ENCODE measurements around the gene GLO1.

Gene GLO1

GRCh38 chr6:38702558-38703397, at the start of gene GLO1:
Gene GLO1, minus strand, starts transcription at chr6:38703145. Its CDS starts 91 bp downstream, at chr6:38703054.
- DNase-seq: peak; percentile 97

DNA sequence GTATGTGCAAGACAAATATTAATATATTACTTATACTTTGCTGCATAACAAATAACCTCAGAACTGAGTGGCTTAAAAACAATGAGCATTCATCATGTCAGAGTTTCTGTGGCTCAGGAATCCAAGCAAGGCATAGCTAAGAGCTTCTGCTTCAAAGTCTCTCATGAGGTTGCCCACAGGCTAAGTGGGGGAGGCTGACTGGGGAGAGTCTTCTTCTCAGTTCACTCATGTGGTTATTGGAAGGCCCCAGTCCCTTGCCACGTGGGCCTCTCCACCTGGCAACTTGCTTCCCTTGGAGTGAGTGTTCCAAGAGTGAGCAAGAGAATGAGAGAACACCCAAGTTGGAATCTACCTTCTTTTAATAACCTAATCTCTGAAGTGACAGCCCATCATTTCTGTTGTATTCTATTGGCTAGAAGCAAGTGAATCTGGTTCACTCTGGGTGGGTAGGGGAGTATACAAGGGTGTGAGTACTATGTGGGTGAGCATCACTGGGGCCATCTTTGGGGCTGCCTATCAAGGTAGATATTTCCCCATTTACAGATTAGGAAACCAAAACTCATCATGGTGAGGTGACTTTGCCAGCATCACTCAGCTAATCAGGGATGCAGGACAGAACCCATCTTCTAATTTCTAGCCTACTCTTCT, 48.1 kb upstream of the GLO1 start:
- DNase-seq: no peak

- DNase-seq: no peak
Observed at GRCh38 chr6:38749473-38749872, 46.5 kb upstream of the GLO1 start.

DNA sequence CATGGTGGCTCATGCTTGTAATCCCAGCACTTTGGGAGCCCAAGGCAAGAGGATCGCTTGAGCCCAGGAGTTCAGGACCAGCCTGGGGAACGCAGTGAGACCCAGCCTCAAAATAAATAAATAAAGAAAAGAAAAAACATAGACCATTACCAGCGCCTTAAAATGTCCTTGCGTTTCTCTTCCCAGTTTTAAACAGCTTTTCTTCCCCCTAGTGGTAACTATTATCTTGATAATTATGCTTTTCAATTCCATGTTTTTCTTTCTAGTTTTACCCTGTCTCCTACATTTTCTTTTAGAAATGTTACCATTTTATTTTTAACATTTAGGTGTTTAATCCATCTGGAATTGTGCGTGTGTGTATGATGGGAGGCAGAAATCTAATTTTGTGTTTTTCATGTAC, 36.6 kb upstream of the GLO1 start:
- DNase-seq: no peak

- no peak for DNase-seq
Observed at GRCh38 chr6:38738261-38738660, 35.3 kb upstream of the GLO1 start.

DNA sequence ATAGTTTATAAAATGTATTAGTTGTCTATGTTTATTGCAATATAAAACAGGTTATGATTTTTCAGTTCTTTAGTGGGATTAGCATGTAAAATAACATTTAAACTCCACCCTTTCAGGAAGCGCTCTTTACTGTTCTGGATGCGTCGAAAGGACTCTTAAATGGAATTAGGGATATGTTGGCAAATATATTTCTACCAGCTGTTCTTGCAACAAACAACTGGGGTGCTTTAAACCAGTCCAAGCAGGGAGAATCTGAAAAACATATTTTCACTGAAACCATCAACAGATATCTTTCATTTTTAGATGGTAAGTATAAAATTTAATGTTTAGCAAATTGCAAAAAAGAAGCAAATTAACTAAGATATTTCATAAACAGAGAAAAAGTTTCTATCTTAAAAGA, 34.0 kb upstream of the GLO1 start:
- DNase-seq: no peak

DNA sequence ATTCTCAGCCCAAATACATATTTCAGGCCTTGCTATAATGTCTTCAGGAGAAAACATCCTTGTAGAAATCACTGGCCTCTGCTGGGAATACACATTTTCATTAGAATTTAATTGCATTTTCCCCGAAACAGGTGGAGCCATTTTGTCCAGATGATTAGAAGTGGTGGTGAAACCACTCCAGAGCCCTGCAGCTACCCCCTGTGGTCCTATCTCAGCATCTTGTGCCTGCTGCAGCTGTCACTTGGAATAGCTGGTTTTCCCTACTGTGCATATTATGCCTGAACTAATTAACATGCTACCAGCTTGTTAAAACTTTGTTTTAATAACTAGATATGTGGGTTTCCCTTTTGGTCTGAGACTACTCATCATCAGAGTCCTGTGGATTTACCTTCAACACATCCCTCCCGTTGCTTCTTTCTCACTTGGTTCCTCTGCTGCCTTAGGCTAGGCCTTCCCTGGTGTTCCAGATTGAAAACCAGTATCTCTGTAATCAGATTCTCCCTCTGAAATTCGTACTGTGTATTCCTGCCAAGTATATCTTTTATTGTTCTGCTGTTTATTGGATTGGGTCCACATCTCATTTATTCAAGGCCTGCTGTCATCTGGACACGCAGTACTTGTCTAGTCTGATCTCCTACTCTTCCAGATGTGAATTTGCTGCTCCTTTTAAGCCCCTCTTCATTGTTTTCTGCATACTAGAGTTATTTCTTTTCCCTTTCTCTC, 27.4 kb upstream of the GLO1 start:
- no peak for DNase-seq

- no peak for DNase-seq
Observed at GRCh38 chr6:38728203-38728602, 25.3 kb upstream of the GLO1 start.

DNA sequence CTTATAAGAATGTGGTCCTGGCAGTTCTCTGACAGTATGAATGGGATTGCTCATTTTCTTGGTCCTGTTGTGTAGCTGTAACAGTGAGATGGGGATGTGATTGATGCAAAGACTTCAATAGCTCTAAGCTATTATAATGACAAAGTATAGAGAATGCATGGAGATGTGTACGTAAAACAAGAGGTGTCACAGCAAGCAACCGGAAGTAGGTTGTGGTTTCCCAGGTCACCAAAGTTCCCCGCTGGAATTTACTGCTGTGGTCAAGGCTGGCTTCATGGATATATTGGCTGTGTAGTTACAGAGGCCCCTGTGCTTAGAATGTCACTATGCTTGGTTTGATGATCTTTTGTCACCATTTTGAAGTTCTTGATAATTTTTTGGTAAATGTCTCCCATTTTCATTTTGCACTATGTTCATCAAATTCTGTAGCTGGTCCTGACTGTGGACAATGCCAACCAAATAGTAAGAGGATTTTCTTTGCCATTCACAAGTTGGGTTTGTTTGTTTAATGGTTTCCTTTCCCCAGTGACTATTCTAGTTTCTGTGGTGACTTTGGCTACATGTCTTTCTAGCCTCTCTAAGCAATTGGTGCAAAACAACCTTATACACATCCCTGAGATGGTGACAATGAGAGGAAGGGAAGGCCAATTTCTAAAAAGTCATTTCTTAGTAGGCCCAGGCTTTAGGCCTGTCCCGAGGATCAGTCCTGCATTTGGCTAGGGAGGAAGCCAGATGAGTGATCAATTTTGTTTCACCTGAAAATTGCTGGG, 22.7 kb upstream of the GLO1 start:
- DNase-seq: no peak

- no peak for DNase-seq
Observed at GRCh38 chr6:38724343-38724742, 21.4 kb upstream of the GLO1 start.

- no peak for DNase-seq
Observed at GRCh38 chr6:38723783-38724182, 20.8 kb upstream of the GLO1 start.

DNA sequence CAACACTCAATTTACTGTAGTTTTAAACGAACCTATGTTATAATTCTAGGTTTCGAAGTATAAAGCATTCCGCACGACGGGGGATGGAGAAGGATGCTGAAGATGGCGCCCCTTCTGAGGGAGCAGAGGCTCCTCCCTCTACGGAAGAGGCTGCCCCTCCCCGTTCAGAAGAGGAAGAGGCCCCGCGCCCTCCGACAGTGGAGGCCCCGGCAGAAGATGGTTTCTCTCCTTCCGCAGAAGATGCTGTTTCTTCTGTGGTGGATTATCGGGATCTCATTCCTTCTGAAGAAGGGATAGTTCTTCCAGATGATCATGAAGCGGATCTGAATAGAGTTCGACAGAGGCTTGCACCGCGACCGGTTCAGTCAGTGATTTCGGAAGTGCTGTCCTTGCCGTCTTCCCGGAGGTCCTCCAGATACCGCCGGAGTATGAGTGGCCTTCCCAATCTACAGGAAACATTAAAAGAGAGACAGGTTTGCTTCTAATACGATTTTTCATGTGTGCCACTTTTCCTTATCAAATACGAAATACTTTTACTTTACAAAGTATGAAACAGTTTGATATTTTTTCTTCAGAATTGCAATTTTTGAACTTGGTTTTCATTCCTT, 19.9 kb upstream of the GLO1 start:
- DNase-seq: no peak

- no peak for DNase-seq
Observed at GRCh38 chr6:38722038-38722437, 19.1 kb upstream of the GLO1 start.

GRCh38 chr6:38720295-38720694, 17.4 kb upstream of the GLO1 start:
- no peak for DNase-seq

DNA sequence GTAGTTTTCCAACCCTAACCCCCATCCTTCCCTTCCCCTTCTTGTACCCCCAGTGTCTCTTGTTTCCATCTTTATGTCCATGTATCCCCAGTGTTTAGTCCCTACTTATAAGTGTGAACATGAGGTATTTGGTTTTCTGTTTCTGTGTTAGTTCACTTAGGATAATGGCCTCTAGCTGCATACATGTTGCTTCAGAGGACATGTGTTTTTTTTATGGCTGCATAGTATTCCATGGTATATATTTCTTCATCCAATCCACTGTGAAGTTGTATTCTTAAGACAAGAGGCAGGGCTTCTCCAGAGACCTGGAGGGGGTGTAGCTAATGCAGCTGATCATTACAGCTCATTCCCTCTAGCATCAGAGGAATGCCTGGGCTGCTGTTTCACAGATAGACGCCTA, 16.4 kb upstream of the GLO1 start:
- no peak for DNase-seq

GRCh38 chr6:38716825-38717224, 13.9 kb upstream of the GLO1 start:
- DNase-seq: no peak

- DNase-seq: no peak
Observed at GRCh38 chr6:38715016-38715689, 12.2 kb upstream of the GLO1 start, which contains the start of gene DNAH8. Gene DNAH8, plus strand, starts transcription at chr6:38715311. Its CDS starts 7,499 bp downstream, at chr6:38722810.

GRCh38 chr6:38714239-38715015, 11.5 kb upstream of the GLO1 start:
- DNase-seq: no peak

DNA sequence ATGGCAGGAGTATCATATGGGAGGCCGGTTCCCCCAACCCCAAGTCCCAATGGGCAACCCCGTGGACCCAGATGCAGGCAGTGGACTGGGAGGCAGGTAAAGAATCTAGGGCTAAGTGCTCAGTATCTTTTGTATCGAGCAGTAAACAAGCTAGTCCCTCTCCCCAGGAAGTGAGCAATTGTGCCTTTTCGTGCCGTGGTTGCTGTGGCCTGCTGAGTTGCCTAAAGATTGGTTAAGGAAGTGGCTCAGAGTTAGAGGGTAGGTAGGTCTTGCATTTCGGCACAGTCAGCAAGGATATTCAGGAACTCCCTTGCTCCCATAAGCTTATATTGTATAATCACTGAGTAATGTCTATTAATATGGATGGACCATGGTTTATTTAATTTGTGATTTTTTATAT, 10.9 kb upstream of the GLO1 start:
- DNase-seq: peak; percentile 27 to 40

GRCh38 chr6:38708496-38708895, 5.6 kb upstream of the GLO1 start:
- DNase-seq: no peak

GRCh38 chr6:38705924-38706323, 3.0 kb upstream of the GLO1 start:
- no peak for DNase-seq
